SKM-1 (cell line): ENCODE results near the gene KCNAB2.

Source experiments
- DNase-seq: peaks from one replicate; lab custom pipeline; 2025; ENCODE audit not compliant: unreplicated experiment; lab: John Stamatoyannopoulos, UW

The KCNAB2 gene

GRCh38 chr1:6106321-6106731 lies 60.6 kb downstream of the KCNAB2 start:
- DNase-seq = no peak

GRCh38 chr1:6106977-6107376 lies 61.3 kb downstream of the KCNAB2 start:
- DNase-seq = no peak

DNA sequence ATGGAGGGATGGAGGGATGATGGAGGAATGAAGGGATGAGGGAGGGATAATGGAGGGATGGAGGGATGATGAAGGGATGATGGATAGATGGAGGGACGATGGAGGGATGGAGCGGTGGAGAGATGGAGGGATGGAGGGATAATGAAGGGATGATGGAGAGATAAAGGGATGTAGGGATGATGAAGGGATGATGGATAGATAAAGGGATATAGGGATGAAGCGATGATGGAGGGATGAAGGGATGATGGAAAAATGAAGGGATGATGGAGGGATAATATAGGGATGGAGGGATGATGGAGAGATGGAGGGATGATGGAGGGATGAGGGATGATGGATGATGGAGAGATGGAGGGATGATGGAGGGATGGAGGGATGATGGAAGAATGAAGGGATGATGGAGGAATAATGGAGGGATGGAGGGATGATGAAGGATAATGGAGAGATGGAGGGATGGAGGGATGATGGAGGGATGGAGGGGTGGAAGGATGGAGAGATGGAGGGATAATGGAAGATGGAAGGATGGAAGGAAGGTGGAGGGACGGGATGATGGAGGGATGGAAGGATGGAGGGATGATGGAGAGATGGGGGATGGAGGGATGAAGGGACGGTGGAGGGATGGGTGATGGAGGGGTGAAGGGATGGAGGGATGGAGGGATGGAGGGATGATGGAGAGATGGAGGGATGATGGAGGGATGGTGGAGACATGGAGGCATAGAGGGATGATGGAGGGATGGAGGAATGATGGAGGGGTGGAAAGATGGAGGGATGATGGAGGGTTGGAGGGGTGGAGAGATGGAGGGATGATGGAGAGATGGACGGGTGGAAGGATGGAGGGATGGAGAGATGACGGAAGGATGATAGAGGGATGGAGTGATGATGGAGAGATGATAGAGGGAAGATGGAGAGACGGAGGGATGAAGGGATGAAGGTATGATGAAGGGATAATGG lies 62.0 kb downstream of the KCNAB2 start:
- no peak for DNase-seq

GRCh38 chr1:6108476-6108875 lies 62.8 kb downstream of the KCNAB2 start:
- no peak for DNase-seq

DNA sequence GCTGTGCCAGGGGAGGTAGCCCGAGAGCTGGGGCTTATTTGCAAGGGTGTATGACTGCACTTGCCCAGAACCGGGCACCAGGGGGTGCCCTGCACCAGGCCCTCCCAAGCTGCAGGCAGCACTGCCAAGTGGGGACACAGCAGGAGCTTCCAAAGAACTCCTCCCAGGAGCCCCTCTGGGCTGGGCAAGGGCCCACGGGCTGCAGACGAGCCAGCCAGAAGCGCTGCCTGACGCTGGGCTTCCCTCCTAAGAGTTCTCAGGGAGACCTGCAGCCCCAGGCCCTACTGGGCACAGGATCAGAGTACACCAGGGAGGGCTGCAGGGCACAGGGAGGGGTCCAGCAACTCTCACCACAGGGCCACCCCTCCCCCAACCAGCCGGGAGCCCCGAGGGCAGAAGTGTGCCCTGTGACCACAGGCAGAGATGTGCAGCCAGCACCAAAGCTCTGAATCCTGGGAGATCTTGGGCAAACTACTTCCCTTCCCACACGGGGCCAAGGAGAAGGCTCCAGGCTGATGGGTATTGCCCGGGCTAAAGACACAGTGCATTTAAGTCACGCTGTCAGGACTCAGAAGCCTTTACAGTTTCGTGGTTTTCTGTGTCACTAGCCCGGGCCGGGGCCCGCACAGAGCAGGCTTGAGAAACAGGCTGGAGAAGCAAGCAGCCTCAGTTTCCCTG lies 63.4 kb downstream of the KCNAB2 start:
- no peak for DNase-seq

- no peak for DNase-seq
Measured at GRCh38 chr1:6109688-6110087, 64.0 kb downstream of the KCNAB2 start.

DNA sequence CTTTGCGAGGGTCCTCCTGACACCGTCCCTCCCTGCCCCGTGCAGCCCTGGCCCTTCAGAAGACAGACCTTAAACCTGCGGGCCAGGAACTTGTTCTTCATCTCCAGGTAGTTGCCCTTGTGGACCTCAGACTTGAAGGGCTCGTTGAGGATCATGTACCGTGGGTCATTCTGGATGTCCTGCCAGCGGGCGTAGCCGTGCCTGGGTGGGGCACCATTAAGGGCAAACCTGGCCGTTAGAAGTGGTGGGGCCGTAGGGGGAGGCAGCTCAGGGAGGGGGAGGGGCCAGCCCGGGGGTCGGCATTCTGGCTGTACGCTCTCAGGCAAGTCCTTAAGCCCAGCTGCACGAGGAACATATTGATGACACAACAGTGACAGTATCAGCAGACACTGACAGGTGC lies 64.6 kb downstream of the KCNAB2 start:
- DNase-seq = no peak

DNA sequence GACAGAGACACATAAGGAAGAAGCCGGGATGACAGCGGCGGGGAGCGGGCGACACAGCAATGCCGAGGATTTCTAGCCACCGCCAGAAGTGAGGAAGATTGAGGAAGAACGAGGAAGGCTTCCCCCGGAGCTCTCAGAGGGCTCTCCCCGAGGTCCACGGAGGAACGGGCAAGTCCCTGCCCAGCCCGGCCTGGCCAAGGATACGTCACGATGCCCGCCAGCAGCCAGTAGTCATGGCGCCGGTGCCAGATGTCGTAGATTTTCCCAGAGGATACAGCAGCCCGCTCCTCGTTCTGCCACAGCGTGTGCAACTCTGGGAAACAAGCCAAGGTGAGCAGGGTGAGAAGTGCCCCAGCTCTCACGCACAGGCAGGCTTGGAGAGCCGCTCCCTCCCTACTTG lies 65.9 kb downstream of the KCNAB2 start:
- DNase-seq = no peak

DNA sequence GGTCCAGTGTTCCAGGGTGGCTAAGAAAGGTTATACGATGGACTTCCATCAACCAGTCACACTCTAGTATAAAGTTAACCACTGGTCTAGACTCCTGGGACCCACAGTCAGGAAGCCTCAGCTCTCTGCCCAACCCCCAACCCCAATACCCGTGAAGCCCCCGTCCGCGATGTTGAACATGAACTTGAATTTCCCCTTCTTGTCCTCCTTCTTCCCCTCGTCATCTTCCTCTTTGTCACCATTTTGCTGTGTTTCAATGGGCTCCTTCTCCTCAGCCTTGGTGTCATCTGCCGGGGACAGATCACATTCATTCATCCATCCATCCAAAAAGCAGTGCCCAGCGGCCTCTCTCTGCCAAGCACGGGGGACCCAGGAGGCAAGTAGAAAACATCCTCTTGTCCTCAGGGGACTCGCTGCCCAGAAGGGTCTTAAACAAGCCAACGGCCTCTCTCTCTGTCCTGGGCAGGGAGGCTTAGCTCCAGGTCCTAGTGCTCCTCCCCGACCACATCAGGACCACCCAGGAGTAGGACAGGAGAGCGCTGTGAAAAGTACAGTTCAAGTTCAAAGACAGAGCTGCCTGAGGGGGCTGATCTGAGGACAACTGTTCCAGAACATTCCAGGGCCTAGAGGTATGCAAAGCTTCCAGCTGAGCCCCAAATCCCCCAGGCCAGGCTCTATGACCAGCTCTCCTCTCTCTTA lies 66.5 kb downstream of the KCNAB2 start:
- no peak for DNase-seq

GRCh38 chr1:6112690-6113005 lies 67.0 kb downstream of the KCNAB2 start:
- no peak for DNase-seq

GRCh38 chr1:6113116-6113515 lies 67.4 kb downstream of the KCNAB2 start:
- no peak for DNase-seq

DNA sequence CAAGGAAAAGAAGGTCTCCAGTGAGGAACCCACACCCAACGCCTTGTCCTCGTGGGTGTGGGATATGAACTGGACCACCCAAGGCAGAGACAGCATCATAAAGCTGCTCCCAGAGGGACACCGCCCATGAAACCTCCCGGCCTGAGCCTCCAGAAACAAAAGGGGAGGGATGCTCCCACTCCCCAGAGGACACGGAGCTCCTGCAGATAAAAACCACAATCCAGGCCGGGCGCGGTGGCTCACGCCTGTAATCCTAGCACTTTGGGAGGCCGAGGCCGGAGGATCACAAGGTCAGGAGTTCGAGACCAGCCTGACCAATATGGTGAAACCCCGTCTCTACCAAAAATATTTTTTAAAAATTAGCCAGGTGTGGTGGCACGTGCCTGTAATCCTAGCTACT lies 68.1 kb downstream of the KCNAB2 start:
- DNase-seq = no peak

DNA sequence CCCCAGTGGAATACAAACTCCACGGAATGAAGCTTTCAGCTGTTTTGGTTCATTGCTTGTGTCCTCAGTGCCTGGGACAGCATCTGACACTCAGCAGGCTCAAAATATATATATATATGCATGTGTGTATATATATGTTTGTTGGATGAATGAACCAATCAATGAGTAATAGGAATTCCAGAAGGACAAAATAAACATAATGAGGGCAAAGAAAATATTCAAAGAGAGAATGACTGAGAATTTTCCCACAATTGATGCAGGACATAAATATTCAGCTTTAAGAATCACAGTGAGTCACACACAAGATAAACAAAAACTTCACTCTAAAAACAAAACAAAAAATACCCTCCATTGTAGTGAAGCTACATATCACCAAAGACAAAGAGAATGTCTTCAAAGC lies 70.4 kb downstream of the KCNAB2 start:
- DNase-seq = no peak

DNA sequence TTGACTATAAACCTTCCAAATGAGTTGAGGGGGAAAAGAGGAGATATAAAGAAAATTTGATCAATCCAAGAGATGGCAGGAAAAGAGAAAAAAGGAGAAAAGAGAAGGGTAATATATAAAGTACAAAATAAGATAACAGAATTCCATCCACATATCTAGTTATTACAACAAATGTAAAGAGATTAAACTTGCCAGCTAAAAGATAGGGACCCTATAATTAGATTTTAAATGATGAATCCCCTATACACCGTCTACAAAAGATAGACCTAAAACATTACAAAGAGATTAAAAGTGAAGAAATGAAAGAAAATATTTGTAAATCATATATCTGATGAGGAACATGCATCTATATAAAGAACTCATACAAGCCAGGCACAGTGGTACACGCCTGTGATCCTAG lies 71.4 kb downstream of the KCNAB2 start:
- no peak for DNase-seq

DNA sequence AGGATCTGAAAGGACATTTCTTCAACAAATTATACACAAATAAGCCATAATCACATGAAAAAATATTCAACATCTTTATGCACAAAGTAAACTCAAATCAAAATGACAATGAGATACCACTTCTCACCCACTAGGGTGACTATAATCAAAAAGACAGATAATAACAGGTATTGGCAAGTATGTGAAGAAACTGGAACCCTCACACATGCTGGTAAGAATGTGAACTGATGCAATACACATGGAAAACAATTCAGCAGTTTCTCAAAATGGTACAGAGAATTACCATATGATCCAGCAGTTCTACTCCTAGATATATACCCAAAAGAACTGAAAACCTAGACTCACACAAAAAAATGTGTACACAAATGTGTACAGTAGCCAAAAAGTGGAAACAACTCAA lies 71.9 kb downstream of the KCNAB2 start:
- DNase-seq = no peak

- no peak for DNase-seq
Measured at GRCh38 chr1:6118415-6118814, 72.7 kb downstream of the KCNAB2 start.

DNA sequence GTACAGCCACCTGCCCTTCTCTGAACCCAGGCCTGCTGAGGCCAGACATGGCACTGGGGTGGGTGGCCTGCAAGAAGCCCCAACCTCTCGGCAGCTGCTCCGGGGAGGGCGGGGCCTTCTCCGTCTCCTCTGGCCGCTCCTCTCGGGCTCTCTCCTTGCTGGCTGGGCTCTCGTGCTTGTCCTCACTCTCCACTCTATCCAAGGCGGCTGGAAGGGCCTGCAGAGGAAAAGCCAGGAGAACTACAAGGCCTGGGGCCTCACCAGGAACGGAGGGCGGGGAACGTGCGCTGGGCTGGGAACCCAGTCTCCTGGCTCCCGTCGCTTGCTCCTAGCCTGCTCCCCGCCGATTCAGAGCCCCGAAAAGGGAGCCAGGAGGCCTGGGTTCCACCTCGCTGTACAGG lies 75.3 kb downstream of the KCNAB2 start:
- no peak for DNase-seq

DNA sequence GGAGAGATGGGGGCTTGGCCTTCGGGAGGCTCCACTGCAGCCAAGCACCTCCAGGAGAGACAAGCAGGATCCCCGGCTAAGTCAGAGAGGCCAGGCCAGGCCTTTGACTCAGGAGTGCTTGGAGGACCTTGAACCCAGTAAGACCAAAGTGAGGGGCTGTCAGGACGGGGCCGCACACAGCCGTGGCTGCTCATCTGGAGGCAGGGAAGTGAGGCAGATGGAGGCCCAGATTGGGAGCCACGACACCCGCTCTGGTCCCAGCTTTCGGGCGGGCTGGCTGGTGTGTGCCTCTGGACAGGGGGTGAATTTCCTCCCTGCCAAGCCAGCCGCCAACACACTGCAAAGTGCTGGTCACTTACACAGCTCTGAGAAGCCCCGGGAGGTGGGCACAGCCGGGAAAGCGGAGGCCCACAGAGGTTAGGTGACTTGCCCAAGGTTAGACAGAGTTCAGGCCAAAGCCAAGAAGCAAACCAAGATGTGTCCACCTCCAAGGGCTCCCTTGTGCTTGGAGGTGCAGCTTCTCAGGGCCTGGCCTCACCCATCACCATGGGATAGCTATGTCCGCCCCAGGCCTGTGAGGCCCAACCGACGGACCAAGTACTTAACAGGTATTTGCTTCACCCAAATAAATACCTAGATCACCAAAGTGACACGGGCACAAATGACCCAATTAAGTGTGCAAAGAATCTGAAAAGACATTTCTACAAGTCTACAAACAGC lies 76.1 kb downstream of the KCNAB2 start:
- DNase-seq = no peak

GRCh38 chr1:6123083-6123482 lies 77.4 kb downstream of the KCNAB2 start:
- DNase-seq = peak; percentile 31

- no peak for DNase-seq
Measured at GRCh38 chr1:6123816-6124215, 78.1 kb downstream of the KCNAB2 start.

DNA sequence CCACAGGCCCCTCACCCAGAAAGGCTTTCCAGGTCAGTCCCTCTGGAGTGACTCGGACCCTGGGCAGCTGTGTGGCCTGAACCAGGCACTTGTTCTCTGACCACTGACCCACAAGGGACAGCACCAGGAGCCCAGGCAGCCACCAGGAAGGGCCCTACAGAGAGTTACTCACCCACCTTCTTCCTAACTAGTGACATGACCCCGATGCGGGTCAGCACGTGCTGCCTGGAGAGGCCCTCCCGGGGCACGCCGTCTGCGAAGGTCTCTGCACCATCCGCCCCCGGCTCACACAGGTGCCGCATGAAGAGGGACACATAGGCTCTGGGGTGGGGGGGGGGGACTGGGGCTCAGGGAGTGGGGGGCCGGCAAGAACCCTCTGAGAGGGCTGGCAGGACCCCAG lies 78.7 kb downstream of the KCNAB2 start:
- DNase-seq = no peak
